KG1 (cell line): ENCODE data around the gene NEK11.
A peak's percentile ranks its signal among the peaks of the same experiment; 100 is the strongest.

ENCODE experiments used
- DNase-seq: peaks from one replicate; lab custom pipeline; 2025; lab: John Stamatoyannopoulos, UW

NEK11 gene

DNA sequence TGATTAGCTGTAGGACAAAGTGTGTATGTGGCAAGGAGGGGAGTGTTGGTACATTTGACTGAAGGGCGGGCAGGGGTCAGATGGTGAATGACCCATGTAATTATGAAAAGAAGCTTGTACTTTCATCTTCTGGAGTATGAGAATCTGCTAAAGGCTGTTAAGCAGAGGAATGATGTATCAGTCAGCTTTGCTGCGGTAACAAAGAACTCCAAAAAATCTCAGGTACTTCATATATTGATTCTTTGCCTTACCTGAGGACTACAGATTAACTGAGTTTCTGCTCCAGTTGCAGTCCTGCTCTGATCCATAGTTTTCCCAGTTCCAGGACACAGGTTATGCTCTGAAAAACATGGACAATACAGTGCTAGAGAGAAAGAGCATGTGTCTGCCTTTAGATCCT is 115.1 kb downstream of the NEK11 start:
- DNase-seq, result no peak

DNA sequence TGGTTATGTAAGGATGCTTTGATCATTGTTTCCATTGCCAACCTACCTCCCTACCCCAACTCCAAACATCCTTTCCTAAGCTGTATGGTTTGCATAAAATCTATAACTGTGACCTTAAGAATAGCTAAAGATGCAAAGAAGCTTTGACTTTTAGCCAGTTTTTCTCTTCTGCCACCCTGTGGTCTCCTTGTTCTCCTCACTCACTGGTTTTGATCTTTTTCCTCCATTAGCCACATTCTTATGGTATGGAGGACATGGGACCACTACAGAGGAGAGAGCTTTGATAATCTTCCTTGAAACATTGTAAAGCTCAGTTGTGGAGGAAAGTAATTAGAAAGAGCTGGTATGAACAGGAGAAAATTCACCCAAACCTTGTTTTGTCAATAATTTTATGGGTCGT is 115.9 kb downstream of the NEK11 start:
- DNase-seq, result no peak

DNA sequence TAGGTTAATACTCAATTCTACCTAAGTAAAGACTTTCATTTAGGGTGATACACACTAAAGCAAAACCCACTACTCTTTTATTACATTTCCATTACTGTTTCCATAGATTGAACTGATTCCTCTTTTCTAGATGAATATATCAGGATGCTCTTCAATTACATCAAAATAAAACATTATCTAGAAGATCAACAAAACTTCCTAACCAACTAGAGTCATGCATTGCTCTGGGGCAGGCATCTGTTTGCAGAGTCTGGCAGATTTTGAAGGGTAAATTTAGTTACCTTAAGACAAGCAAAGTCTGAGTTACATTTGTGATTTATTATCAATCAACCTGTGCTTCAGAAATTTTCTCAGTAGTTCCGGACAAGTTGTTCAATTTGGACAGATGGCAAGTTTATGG is 117.1 kb downstream of the NEK11 start:
- DNase-seq, result no peak

DNA sequence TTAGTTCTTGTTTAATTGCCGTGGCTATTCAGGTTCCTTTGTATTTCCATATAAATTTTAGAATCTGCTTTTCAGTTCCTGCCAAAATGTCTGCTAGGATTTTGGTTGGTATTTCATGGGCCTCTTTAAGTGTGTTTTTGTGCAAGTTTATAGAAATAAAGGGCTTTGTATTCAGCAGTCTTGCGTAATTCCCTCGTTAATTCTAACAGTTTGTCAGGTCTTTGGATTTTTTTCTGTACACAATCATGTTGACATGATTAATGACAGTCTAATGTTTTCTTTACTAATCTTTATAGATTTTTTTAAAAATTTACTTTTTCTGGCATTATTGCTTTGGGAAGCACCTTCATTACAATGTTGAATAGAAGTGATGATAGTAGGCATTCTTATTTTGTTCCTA is 120.9 kb downstream of the NEK11 start:
- no peak for DNase-seq

DNA sequence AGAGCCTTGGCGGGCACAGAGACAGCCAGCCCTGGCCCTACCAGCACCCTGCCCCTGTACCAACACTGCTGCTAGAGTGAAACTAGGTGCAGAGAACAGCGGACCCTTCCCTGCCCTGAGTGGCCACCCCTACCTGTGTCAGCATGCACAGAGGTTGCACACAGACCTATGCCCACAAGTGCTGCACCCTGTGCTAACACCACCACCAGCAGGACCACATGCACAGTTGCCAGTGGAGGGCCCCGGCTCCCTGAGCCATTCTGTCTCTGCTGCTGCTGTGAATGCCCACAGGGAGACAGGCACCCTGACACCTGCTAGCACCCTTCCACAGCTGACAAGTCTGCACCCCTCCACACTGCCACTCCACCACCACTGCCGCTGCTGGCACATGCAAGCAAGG is 131.8 kb downstream of the NEK11 start:
- no peak for DNase-seq

DNA sequence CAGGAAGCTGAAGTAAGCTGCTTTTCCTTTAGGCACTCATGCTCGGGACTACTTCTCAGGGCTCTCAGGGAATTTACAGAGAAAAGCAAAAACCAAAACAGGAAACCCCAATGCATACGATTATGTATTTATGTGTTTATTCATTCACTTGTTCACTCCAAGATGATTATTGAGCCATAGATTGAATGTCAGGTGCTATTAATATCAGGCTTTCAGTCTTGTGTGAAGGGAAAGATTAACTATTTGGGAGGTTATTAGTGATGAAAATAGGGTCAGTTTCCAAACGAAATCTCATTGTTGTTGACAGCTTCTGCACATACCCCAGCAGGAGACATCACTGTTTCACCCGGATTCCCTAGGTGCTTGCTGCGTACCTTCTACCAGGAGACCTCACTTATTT is 135.8 kb downstream of the NEK11 start:
- no peak for DNase-seq

DNA sequence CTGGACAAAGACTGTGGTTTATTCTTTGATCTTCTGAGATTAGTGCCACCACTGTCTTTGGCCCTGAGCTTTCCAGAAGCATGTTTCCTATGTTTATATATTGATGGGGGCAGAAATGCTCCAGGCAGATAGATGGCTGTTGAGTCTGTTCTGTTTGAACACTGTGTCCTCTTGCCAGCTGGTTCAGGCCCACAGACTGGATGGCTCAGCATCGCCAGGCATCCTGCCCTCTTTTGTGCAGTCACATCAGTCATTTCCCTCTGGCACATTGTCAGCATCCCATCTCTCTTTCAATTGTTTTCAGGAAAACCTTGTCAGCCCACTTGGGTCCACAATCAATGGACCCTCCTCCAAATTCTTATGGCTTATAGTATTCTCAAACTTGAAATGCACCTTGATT is 141.2 kb downstream of the NEK11 start:
- DNase-seq, result no peak

DNA sequence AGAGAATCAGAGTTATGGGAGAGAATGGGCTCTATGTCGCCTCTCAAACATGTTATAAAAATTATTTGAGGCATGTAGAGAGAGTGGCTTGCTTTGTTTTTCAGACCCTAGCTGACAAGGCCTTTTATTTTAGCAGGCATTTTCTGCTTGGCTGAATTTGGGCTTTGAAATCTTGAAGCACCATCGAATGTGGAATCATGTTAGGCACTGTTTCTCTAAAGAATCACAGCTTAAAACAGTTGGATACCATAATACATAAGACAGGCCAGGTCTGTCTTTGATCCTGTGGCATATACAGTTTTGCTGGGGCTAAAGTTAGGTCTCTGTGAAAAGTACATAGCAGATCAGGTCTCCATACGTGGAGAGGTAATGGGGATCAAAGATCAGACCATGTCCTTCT is 142.7 kb downstream of the NEK11 start:
- no peak for DNase-seq

DNA sequence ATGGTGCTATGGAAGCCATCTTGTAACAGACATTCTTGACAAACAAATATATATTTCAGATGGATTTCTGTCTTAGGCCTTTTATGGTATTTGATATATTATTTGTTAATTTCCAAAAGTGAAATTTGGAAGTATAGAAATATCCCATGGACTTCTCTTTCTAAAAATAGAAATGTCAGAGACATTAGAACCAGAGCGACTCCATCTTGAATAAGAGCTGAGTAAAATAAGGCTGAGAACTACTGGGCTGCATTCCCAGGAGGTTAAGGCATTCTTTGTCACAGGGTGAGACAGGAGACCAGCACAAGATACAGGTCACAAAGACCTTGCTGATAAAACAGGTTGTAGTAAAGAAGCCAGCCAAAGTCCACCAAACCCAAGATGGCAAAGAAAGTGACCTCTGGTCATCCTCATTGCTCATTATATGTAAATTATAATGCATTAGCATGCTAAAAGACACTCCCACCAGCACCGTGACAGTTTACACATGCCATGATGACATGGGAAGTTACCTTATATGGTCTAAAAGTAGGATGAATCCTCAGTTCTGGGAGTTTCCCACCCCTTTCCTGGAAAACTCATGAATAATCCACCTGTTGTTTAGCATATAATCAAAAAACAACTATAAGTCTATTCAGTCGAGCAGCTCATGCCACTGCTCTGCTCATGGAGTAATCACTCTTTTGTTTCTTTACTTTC is 146.0 kb downstream of the NEK11 start:
- no peak for DNase-seq

DNA sequence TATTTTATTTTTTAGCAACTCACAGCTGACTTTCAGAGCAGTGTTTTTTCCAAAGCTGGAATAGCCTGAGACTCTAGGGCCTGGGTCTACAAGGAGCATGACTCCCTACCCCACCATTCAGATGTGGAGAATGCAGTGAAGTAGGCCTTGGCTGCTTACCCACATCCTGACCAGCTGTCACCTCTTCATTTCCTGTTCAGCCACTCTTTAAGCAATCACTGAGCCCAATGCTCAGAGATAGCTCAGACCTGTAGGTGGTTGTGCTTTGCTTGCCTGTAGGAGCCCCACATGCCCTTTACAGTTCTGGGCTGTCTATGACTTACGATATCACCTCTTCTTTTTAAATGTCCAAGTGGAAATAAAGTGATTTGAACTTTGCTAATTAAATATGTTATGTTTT is 148.1 kb downstream of the NEK11 start:
- DNase-seq, result peak; percentile 25

DNA sequence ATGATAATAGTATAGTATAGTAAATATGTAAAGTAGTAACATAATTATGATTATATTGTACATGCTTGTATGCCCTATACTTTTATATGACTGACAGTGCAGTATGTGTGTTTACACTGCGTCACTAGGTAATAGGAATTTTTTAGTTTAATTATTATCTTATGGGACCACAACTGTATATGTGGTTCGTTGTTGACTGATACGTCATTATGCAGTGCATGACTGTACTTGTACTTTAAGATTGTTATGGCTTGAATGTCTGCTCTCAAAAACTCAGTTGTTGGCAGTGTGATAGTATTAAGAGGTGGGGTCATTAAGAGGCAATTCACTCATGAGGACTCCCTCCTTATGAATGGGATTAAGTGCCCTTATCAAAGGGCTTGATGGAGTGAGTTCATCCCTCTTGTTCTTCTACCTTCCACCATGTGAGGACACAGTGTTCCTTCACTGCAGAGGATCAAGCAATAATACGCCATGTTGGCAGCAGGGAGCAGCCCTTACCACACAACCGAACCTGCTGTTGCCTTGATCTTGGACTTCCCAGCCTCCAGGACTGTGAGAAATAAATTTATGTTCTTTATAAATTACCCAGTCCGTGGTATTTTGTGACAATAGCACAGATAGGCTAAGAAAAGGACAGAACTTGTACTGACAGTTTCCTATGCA is 152.2 kb downstream of the NEK11 start:
- no peak for DNase-seq

DNA sequence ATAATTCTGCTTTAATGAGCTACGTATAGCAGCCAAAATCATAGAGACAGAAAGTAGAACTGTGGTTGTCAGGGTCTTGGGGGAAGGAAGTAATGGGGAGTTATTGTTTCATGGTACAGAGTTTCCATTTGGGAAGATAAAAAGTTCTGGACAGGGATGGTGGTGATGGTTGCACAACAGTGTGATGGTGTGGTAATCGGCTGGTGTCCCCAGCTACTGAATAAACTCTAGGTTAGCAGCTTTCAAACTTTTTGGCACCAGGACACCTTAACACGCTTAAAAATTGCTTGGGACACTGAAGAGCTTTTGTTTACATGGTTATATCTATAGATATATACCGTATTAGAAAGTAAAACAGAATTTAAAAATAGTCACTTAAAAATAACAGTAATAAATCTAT is 166.0 kb downstream of the NEK11 start:
- DNase-seq, result no peak

DNA sequence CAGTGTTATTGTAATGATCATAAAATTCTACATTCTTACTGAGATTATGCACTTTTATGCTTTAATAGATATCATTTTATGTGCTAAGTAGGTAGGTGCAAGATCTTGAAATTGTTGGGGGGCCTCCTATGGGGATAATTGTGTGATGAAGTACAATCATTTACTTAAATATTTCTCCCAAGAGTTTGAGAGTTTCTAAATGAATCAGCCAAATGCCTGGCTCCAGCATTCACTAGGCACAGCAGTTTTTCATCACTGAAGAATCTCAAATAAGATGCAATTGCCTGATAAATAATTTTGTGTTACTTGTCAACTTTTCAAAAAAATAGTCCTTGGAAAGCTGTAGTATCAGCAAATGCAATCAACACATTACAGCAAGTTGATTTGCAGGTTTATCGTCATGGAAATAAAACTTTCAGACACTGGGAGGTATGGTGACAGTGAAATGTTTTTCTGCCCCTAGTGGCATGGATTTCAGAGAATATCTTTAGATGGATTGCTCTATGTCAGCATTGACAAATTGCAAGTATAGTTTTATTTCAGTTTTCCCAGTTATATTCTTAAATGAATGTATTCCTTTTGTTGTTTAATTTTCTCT is 167.1 kb downstream of the NEK11 start:
- DNase-seq, result no peak

DNA sequence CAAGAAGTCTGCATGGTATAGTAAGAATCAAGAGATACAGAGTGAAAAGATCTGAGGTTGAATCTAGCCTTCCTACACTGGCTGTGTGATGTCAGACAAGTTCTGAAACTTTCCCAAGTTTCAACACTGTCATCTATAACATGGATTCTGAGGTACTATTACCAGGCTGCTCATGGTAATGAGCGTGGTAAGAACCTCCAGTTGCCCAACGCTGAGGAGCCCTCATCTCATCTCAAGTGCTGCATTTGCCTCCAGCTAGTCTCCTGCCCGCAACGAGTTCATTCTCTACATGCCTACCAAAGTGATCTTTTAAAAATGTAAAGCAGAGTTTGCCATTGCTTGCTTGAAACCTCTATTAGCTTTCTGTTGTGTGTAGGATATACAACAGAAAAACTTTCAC is 168.1 kb downstream of the NEK11 start:
- DNase-seq, result no peak

DNA sequence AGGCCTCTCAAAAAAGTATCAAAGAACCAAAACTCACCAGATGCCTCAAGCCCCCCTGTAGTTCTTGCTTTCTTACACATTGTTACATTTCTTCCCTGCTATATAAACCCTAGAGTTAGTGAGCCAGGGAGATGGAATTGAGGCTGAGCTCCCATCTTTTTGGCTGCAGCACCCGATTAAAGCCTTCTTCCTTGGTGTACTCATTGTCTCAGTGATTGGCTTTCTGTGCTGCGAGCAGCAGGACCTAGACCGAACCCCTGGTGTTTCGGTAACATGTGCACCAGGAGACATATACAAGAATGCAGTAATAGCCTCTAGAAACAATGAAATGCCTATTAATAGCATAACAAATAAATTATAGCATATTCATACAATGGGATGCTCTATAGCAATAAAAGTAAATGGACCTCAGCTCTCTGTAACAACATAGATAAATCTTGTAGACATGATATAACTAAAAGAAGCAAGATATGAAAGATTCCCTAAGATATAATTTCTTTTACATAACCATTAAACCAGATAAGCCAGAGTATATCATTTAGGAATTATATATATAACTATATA is 174.0 kb downstream of the NEK11 start:
- DNase-seq, result no peak

DNA sequence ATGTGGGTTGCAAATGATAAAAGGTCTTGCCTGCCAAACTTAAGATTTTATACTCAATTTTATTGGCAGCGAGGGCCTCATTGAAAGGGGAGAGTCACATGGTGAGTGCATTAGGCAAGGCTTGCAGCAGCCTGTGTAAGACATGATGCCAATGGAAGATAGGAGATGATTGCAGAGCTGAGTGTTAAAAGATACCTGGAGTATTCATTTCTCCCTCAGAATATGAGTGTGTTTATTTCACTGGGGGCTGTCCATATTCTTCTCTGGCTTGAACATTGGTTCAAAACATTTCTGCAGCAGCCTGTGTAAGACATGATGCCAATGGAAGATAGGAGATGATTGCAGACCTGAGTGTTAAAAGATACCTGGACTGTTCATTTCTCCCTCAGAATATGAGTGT is 189.7 kb downstream of the NEK11 start:
- DNase-seq, result no peak

DNA sequence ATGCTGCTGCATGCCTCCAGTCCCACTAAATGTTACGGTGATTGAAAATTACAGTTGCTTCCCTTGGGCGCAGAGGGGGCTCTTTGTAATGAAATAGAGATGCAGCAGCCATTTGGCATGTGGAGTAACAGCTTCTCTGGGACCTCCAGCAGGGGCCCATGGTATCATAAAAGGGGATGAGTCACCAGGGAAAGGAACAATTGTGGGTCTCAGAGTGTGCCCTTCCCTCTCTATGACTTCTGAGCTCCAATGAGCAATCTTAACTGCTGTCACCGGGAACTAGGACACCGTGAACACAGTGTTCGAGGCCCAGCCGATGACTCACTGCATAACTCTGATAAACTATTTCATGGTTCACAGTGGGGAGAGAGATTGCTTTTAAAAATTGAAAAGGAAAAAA is 190.1 kb downstream of the NEK11 start:
- DNase-seq, result no peak

DNA sequence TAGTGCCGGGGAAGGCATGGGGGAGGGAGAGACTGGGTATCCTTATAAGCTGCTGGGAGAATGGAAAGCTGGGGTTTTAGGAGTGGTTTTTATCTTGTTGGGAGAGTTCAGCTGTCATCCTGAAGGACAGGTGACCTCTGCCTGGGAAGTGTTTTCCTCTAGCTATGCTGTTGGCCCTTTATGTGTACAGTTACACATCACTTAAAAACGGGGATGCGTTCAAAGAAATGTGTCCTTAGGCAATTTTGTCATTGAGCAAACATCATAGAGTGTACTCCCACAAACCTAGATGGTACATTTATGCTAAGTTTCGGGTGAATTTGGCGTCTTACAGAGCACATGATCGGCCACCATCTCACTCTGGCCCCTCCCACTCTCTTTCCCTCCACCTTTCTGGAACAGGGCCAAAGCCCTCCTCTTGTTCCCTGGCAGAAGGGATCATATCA is 190.6 kb downstream of the NEK11 start:
- no peak for DNase-seq

DNA sequence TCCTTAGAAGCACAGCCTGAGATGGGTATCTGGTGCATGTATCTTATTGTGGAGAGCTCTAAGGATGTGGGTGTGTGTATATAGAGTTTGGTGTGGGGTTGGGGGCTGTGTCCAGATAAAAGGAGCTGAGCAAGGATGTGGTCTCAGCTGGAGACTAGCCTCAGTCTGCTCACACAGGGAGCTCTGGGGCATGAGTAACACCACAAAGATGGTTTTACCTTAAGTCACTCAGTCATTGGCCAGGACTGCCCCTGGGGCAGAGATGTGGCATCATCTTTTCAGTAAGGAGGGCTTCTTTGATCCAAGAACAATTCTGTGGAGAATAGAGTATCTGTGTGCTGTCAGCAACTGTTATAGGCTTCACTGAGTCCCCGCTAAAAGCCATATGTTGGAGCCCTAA is 191.5 kb downstream of the NEK11 start:
- no peak for DNase-seq

DNA sequence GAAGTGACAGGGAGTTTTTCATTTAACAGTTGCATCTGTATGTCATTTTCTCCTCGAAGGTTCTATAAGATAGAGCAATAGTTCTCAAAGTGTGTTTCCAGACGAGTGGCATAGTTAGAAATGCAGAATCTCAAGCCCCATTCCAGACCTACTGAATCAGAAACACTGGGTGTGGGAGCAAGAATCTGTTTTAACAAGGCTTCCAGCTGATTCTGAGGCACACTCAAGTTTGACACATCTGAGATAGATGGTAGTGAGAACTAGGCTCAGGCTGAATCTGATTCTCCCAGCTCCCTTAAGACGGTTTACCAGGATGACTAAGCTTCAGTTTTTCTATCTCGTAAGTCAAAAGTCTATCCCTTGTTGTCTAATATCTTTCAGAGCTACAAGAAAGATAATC is 195.1 kb downstream of the NEK11 start:
- DNase-seq, result no peak

DNA sequence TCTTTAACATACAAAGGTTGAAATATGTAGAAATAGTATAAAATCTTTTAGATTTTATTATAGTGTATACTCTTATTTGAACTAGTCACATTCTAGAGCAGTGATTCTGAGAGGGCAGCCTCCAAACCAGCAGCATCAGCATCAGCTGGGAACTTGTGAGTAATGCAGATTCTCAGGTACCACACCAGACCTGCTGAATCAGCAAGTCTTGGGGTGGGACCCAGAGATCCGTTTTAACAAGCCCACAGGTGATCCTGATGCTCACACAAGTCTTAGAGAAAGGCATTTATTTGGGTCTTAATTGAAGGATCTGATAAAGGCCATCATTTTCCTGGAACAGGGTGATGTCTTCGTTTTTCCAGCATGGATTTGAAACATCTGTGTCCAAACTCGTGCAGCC is 195.9 kb downstream of the NEK11 start:
- DNase-seq, result no peak

DNA sequence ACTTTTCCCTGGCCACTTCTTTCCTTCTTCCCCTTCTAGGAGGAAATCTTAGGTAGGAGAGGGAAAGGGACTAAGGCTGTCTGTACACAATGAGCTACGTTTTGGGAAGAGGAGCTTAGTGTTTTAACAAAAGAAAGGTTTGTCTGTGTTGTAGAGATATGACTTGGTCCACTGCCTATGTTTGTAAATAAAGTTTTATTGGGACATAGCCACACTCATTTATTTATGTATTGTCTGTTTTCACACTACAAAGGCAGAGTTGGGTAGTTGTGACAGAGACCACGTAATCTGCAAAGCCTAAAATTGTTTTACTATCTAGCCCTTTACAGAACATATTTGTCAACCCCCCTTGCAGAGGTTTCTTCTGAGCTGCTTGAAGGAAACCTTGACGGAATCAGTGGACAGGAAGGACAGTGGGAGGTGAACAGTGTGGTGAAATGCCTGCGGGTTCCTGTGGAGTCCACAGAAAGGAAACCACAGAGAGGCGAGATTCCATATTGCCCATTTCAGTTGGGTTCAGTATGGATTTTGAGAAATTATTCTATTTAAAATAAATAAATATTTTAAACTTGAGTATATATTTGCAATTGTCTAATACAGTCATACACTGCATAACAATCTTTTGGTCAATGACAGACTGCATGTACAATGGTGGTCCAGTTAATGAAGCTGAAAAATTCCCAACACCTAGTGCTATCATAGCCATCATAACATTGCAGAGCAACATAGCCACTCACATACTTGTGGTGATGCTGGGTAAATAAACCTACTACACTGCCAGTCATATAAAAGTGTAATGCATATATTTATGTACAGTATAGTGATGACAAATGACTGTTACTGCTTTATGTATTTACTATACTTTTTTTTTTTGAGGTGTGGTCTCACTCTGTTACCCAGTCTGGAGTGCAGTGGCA is 197.0 kb downstream of the NEK11 start:
- DNase-seq, result peak; percentile 14
